Activated CD4-positive, CD25-positive, alpha-beta regulatory T cell treated with anti-CD3 and anti-CD28 coated beads, Interleukin-2, amount 50 U/mL, for 72 hours (primary cell): ENCODE measurements around the gene COL8A2.
A peak's percentile ranks its signal among the peaks of the same experiment; 100 is the strongest.

Experiments
- DNase-seq: peaks from one replicate; pipeline ENCODE4 v3.0.0; 2021

COL8A2 gene

GRCh38 chr1:36109041-36109679 is 15.9 kb downstream of the COL8A2 start:
- no peak for DNase-seq

GRCh38 chr1:36108314-36108713 is 16.7 kb downstream of the COL8A2 start:
- DNase-seq = no peak

- DNase-seq = no peak
These were observed 17.6 kb downstream of the COL8A2 start for GRCh38 chr1:36107394-36107793.

GRCh38 chr1:36106269-36106668 is 18.8 kb downstream of the COL8A2 start:
- DNase-seq = no peak

GRCh38 chr1:36101546-36101945 is 23.5 kb downstream of the COL8A2 start:
- DNase-seq = no peak

GRCh38 chr1:36100376-36100775 is 24.6 kb downstream of the COL8A2 start:
- DNase-seq = no peak

- DNase-seq = peak; percentile 78
These were observed 25.2 kb downstream of the COL8A2 start for GRCh38 chr1:36099681-36100341.

DNA sequence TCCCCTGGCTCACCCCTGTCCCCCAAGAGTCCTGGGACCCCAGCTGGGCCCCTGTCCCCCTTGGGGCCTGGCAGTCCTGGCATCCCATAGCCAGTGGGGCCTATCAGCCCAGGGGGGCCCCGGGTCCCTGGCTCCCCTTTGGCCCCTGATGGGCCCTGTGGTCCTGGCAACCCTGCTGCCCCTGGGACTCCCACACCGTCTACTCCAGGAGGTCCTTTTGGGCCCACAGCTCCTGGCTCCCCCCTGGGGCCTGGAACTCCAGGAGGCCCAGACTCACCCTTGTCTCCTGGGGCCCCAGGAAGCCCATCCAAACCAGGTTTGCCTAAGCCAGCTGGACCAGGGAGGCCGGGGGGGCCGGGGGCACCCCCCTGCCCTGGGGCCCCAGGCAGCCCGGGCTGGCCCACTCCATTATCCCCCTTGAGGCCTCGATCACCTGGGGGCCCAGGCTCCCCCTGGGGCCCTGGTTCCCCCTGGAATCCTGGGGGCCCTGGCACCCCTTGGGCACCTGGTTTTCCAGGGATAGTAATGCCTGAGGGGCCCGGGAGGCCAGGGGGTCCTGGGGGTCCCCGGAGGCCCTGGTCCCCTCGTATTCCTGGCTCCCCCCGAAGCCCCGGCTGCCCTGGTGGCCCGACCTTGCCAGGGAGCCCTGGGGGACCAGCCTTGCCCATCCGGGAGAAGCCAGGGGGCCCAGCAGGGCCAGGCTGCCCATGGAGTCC is 26.2 kb downstream of the COL8A2 start:
- DNase-seq = no peak

DNA sequence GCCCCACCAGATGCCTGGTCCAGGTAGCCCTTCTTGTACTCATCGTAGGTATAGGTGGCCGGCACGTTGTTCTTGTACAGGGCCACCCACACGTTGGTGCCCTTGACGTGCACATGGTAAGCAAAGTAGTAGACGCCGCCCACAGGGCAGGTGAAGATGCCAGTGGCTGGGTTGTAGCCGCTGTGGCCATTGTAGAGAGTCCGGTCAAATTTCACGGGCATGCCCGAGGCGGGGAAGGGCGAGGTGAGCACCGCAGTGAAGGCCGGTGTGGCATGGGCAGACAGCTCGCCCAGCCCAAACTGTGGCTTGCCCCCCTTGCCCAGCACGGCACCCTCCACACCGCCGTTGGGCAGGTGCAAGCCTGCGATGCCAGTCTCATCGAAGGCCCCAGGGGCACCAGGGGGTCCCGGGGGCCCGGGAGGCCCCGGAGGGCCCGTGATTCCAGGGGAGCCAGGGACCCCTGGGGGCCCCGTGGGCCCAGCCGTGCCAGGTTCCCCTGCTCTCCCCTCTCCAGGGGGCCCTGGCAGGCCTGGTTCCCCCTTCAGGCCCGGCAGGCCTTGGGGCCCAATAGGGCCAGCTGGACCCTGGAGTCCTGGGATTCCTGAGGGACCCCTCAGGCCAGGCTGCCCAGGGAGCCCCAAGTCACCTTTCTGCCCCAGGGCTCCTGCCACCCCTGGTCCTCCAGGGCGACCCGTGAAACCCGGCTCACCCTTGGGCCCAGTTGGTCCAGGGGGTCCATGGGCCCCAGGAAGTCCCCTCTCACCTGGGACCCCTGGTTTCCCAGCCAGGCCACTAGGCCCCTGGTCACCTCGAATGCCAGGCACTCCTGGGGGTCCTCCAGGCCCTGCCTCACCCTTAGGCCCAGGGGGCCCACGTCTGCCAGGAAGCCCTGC is 27.1 kb downstream of the COL8A2 start:
- no peak for DNase-seq

GRCh38 chr1:36096500-36097432 is 28.3 kb downstream of the COL8A2 start:
- DNase-seq = no peak

GRCh38 chr1:36095760-36096405 is 29.1 kb downstream of the COL8A2 start:
- no peak for DNase-seq

- DNase-seq = no peak
These were observed 30.4 kb downstream of the COL8A2 start for GRCh38 chr1:36094621-36095061.

DNA sequence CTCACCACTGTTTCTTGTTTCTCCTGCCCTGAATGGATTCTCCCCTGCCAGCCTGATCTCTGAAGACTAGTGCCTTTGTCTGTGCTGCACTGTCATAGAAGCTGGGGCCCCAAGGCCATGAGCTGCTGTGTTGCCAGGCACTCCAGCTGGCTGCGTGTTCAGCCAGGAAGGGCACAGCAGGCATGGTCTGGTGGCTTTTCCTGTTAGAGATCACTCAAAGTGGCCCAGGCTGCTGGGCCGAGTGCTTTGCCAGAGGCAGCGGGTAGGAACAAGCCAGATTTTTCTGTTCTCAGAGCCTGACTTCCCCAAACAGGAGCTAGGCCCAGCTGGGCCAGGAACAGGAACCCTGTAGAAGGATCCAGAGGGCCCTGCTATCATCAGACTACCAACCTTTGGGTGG is 31.1 kb downstream of the COL8A2 start:
- no peak for DNase-seq

DNA sequence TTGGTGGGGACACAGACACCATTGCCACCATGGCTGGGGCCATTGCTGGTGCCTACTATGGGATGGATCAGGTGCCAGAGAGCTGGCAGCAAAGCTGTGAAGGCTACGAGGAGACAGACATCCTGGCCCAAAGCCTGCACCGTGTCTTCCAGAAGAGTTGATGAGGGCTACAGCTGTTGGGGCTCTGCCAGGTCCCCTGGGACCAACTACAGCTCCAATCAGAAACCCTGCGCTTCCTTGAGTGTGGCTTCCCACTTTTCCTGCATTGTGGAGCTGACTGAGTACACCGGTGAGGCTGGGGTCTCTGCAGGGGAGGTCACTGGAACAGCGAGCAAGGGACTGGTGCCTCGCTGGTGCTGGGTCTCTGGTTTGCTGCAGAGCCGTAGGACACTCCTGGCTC is 31.8 kb downstream of the COL8A2 start:
- DNase-seq = peak; percentile 18

DNA sequence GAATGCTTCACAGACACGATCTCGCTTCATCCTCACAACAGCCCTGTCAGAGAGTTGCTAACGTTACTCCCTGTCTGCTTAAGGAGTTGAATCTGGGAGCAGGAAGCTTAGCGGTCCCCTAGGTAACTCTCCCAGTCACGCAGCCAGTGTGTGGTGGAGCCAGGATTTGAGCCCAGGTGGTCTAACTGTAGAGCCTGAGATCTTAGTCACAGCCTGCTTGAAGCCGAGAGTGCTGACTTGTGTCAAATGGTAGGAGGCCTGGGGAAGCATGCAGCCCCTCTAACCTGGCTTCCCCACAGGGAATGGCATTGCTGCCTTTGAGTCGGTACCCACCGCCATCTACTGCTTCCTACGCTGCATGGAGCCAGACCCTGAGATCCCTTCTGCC is 32.2 kb downstream of the COL8A2 start:
- peak; percentile 26 for DNase-seq

GRCh38 chr1:36092166-36092797 is 32.7 kb downstream of the COL8A2 start:
- DNase-seq = peak; percentile 21

- DNase-seq = peak; percentile 18
These were observed 33.3 kb downstream of the COL8A2 start for GRCh38 chr1:36091698-36092097.

DNA sequence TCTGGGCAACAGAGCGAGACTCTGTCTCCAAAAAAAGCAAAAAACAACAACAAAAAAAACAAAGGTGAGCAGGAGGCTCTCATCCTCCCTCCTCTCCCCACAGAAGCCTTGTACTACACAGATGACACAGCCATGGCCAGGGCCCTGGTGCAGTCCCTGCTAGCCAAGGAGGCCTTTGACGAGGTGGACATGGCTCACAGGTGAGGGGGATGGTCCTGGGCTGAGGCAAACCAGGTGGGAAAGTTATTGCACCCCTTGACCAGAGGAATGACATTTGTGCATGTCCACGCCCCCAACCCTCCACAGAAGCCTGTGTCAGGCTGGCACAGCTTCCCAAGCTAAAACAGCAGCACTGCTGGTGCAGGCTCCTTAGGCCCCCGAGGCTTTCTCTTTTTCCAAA is 33.9 kb downstream of the COL8A2 start:
- DNase-seq = peak; percentile 23

DNA sequence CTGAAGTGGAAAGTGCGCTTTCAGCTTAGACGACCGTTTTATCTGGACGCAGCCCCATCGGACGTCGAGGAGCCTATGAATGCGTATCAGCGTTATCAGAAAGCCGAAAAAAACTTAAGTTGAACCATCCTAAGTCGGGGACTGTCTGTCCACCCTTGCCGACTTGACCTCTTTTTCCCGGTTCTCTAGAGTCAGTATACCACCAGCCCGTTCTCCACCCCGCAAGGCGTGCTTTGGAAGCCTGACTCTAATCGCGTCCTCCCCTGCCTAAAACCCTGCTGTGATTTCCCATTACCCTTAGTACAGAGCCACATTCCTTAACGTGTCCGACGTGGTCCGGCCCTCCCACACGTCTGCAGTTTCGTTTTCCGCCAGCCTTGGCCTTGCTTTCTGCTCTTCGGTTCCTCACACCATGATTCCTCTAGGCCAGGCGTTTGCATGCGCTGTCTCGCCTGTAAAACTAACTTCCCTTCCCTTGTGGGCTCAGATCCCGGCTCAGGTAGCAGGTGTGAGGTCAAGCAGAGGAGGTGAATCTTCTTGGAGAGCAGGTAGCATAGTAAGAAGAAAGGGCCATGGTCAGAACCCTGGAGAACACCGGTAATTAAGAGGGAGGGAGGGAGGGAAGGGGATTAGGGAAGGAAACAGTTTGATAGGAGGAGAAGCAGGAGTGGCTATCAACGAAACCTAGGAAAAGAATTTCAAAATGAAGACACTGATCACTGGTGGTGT is 35.5 kb downstream of the COL8A2 start:
- DNase-seq = peak; percentile 31
